ENCODE measurements around the gene PPM1H. TPM values are rescaled to one million over a fixed set of nuclear protein-coding genes. Genes with fewer than 3 reads are reported as not detected.

The PPM1H gene
- total and polyA plus RNA-seq, 2 of the 8 experiments (the other 6 are each of a cell fraction or from before 2014, with no cell fraction given) = 16.4 to 36.1 TPM

GRCh38 chr12:62787023-62787422, 147.9 kb downstream of the PPM1H start:
- CTCF ChIA-PET (ENCODE audit: partially characterized antibody) = interaction anchor here (1.0 to 10.5 kb wide), 6 partner anchors 10 to 206 kb away, joined by 3 to 96 read pairs (median 3); no protein-coding TSS in a partner anchor

More at GRCh38 chr12:62787023-62787422, 147.9 kb downstream of the PPM1H start:
- Histone ChIP-seq H3K27me3 (replicated peaks in 1 of 4; ENCODE audit: control insufficient read depth in 3 of 4, extremely low read depth in 1 of 4, insufficient read depth in 3 of 4, low read length in 3 of 4) (no peaks in the 10 kb centered on the region), H4K5ac (ENCODE audit: insufficient read length, low read depth, low read length) (no peak overlapping the region), H3K79me2 (ENCODE audit: control insufficient read depth in 1 of 2, insufficient read depth in 2 of 2, low read length in 2 of 2) (no peaks in the 10 kb centered on the region), H2BK5ac (ENCODE audit: low read depth, low read length) (no peak overlapping the region), H3K23ac (ENCODE audit: insufficient read length) (no peak overlapping the region), H3K4me2 (ENCODE audit: insufficient read depth in 1 of 2, low read depth in 2 of 2, low read length in 2 of 2) (no peak overlapping the region), H3K23me2 (ENCODE audit: low read depth, low read length) (no peaks in the 10 kb centered on the region), H2BK20ac (ENCODE audit: low read length) (no peak overlapping the region), H4K20me1 (replicated peaks in 1 of 2; ENCODE audit: control insufficient read depth in 1 of 2, insufficient read depth in 2 of 2, low read length in 2 of 2) (no peaks in the 10 kb centered on the region), H3K27ac (ENCODE audit: low read depth, low read length) (no peak overlapping the region), H3K9me3 (ENCODE audit: insufficient read depth in 2 of 2, low read depth in 1 of 2, low read length in 1 of 2) (no peaks in the 10 kb centered on the region), H3K9ac (replicated peaks in 1 of 4; ENCODE audit: extremely low read depth in 1 of 4, low read depth in 3 of 4, low read length in 3 of 4) (no peak overlapping the region), H2AFZ (ENCODE audit: low read length) (no peak overlapping the region), H4K91ac (replicated peaks; ENCODE audit: insufficient read length, low read length) (no peak overlapping the region), H4K8ac (ENCODE audit: extremely low read depth, insufficient read depth, low read length) (no peak overlapping the region), H2BK15ac (ENCODE audit: low read length) (no peak overlapping the region), H3K79me1 (ENCODE audit: low read depth, low read length) (no peaks in the 10 kb centered on the region; the same call in 1 of the 2 replicates), H3K36me3 (ENCODE audit: control insufficient read depth in 2 of 4, insufficient read depth in 4 of 4, low read length in 3 of 4) (0 out of 8 replicates have a peak, but pooled peaks cover 0 to 3% (median 0%) of the 10 kb centered on the region in 4 experiments), H3K4me1 (replicated peaks in 1 of 4; ENCODE audit: control insufficient read depth in 3 of 4, insufficient read depth in 4 of 4, low read length in 3 of 4) (peaks cover 0 to 6% (median 4%) of the 10 kb centered on the region in 4 experiments; a peak in 4 of 7 replicates), H3K4me3 (ENCODE audit: extremely low read depth in 1 of 4, insufficient read depth in 2 of 4, low read depth in 3 of 4, low read length in 4 of 4) (no peak overlapping the region), H3K4ac (replicated peaks; ENCODE audit: insufficient read length, low read depth, low read length) (no peak overlapping the region), H3K56ac (replicated peaks; ENCODE audit: insufficient read length, low read depth, low read length) (no peak overlapping the region), H2BK12ac (ENCODE audit: low read depth, low read length) (no peak overlapping the region), H3K18ac (ENCODE audit: extremely low read depth, low read length) (no peak overlapping the region), H3K14ac (ENCODE audit: insufficient read length) (no peak overlapping the region), H2AK5ac (ENCODE audit: low read depth, low read length) (no peak overlapping the region), H2BK120ac (replicated peaks; ENCODE audit: low read depth, low read length) (no peak overlapping the region)
- POLR2A ChIA-PET (ENCODE audit: partially characterized antibody) = interaction anchor here (1.0 kb wide), 1 partner anchor 184 kb away, joined by 3 read pairs; no protein-coding TSS in a partner anchor
- FAIRE-seq (no peak), DNase-seq (ENCODE audit: low read depth in 1 of 2, low spot score in 2 of 2) (no peak)
- TF ChIP-seq BACH1 (IDR thresholded peaks at IDR 0.05; ENCODE audit: low read length) (no peak), SP4 (IDR thresholded peaks at IDR 0.05; ENCODE audit: low read length) (no peak), JUN (IDR thresholded peaks at IDR 0.05; ENCODE audit: low read depth, low read length) (no peak), POLR2A (IDR thresholded peaks at IDR 0.05; ENCODE audit: control extremely low read depth in 1 of 2, low read depth in 2 of 2, low read length in 2 of 2) (no peak), ATF2 (IDR thresholded peaks at IDR 0.05; ENCODE audit: low read length) (no peak), POU5F1 (IDR thresholded peaks at IDR 0.05; ENCODE audit: low read depth, low read length) (no peak), KDM1A (IDR thresholded peaks at IDR 0.05; ENCODE audit: borderline replicate concordance, low read length) (no peak), CEBPB (IDR thresholded peaks at IDR 0.05; ENCODE audit: low read depth, low read length) (no peak)
- 89% methylated on average over 6 of the region's 6 CpGs; no CpG with 5 or more reads in 1 of the 2 experiments for WGBS, 2 experiments (ENCODE audit: extremely low coverage in 1 of 2, insufficient coverage in 1 of 2, insufficient read length in 1 of 2, insufficient replicate concordance in 2 of 2, low coverage in 1 of 2, low lambda C conversion rate in 2 of 2, missing lambda C conversion rate in 1 of 2)
